HepG2 (cell line): ENCODE data around the gene CKB. TPM values are rescaled to one million over a fixed set of nuclear protein-coding genes. Genes with fewer than 3 reads are reported as not detected.

ENCODE experiments used
- AKAP8 ChIP-seq: sonication (generic); formaldehyde crosslinking; IDR thresholded peaks from 2 replicates; pipeline ENCODE4 v1.5.1; 2020; ENCODE audit warnings: mild to moderate bottlenecking, missing genetic modification reagents
- ARID2 ChIP-seq: sonication (generic); formaldehyde crosslinking; IDR thresholded peaks from 2 replicates; pipeline ENCODE4 v1.8.1; 2022; ENCODE audit warnings: mild to moderate bottlenecking, missing genetic modification reagents, borderline replicate concordance
- CENPBD1 ChIP-seq: sonication (generic); formaldehyde crosslinking; IDR thresholded peaks from 2 replicates; pipeline ENCODE4 v1.8.0; 2022; ENCODE audit warnings: missing genetic modification reagents, low read depth, mild to moderate bottlenecking, borderline replicate concordance
- CHD4 ChIP-seq: fragments of 200-600 bp; sonication (generic); IDR thresholded peaks from 2 replicates; pipeline ENCODE4 v1.7.0; 2017; ENCODE audit warnings: mild to moderate bottlenecking, low read length, borderline replicate concordance
- DPF2 ChIP-seq: sonication (generic); formaldehyde crosslinking; IDR thresholded peaks from 2 replicates; pipeline ENCODE4 v1.4.0; 2020; ENCODE audit warnings: mild to moderate bottlenecking, low read depth, missing genetic modification reagents, borderline replicate concordance
- GRHL1 ChIP-seq: sonication (generic); formaldehyde crosslinking; conservative IDR thresholded peaks from 2 replicates; pipeline ENCODE4 v1.8.0; 2022; ENCODE audit warnings: missing genetic modification reagents
- IRF1 ChIP-seq: sonication (generic); formaldehyde crosslinking; IDR thresholded peaks from 2 replicates; pipeline ENCODE4 v1.4.0; 2020; ENCODE audit warnings: low read depth, mild to moderate bottlenecking, missing genetic modification reagents
- KLF15 ChIP-seq: sonication (generic); formaldehyde crosslinking; IDR thresholded peaks from 2 replicates; pipeline ENCODE4 v1.8.1; 2023; ENCODE audit warnings: borderline replicate concordance, mild to moderate bottlenecking, inconsistent platforms, missing genetic modification reagents, mixed read lengths
- NR1H2 ChIP-seq: sonication (generic); formaldehyde crosslinking; IDR thresholded peaks from 2 replicates; pipeline ENCODE4 v1.8.1; 2022; ENCODE audit warnings: low read depth, missing genetic modification reagents, borderline replicate concordance
- NR2F1 ChIP-seq, 2 experiments: fragments of 450-650 bp in 1 of 2; formaldehyde crosslinking in 1 of 2; IDR thresholded peaks; 2 replicates each; pipeline versions ENCODE4 v1.5.0 to v1.6.1; 2016 to 2020; ENCODE audit warnings: mild to moderate bottlenecking in 1 of 2, missing compliant biosample characterization in 1 of 2, missing genetic modification reagents in 1 of 2, moderate library complexity in 1 of 2
- RFX3 ChIP-seq: IDR thresholded peaks from 2 replicates; pipeline ENCODE4 v1.6.1; 2016; ENCODE audit warnings: missing biosample characterization, missing genetic modification reagents
- ZNF572 ChIP-seq: sonication (generic); formaldehyde crosslinking; IDR thresholded peaks from 2 replicates; pipeline ENCODE4 v1.5.1; 2020; ENCODE audit warnings: mild to moderate bottlenecking, missing genetic modification reagents
- ZNF772 ChIP-seq: sonication (generic); formaldehyde crosslinking; IDR thresholded peaks from 2 replicates; pipeline ENCODE4 v1.5.0; 2020; ENCODE audit warnings: mild to moderate bottlenecking, missing genetic modification reagents
- ZNF777 ChIP-seq: sonication (generic); formaldehyde crosslinking; IDR thresholded peaks from 2 replicates; pipeline ENCODE4 v1.4.0; 2020; ENCODE audit warnings: missing genetic modification reagents
- polyA plus RNA-seq, 8 experiments: library from polyadenylated mRNA; depleted of rRNA in 3 of 8; stranded (reverse) in 7 of 8; unstranded in 1 of 8; fragments of >200 nt; fragmentation: Illumina TruSeq in 4 of 8; extraction: Trizol in 4 of 8; gene quantifications; 2 replicates each; pipeline versions ENCODE4 v1.2.1 to v1.2.3, GENCODE V29; 2011 to 2016; ENCODE audit warnings: low read depth in 4 of 8, missing spikeins in 1 of 8, mixed read lengths in 1 of 8; ENCODE audit not compliant: insufficient read depth in 1 of 8
- total RNA-seq, 5 experiments: library from RNA; depleted of rRNA; stranded (reverse); fragments of >200 nt; fragmentation: Illumina TruSeq; extraction: Trizol; gene quantifications; 2 replicates each; pipeline ENCODE4 v1.2.3, GENCODE V29; 2016; ENCODE audit warnings: low read depth in 1 of 5
- TF ChIP-seq, protein P1 (sequence below): IDR thresholded peaks from 2 replicates; pipeline ENCODE4 v1.6.1; 2016; ENCODE audit warnings: missing biosample characterization, missing genetic modification reagents, low read depth
- TF ChIP-seq, protein P2 (sequence below), 2 experiments: sonication (generic) in 1 of 2; formaldehyde crosslinking in 1 of 2; IDR thresholded peaks; 2 replicates each; pipeline versions ENCODE4 v1.4.0 to v1.6.1; 2016 to 2020; ENCODE audit warnings: borderline replicate concordance in 1 of 2, low read depth in 1 of 2, mild to moderate bottlenecking in 1 of 2, missing genetic modification reagents in 1 of 2

Gene CKB
- total and polyA plus RNA-seq, 2 of the 13 experiments (the other 11 are each of a cell fraction or from before 2014, with no cell fraction given), result 82.3 to 217 TPM

GRCh38 chr14:103508521-103509329 lies 13.9 kb downstream of the CKB start (continued):
- TF ChIP-seq, protein P1, sequence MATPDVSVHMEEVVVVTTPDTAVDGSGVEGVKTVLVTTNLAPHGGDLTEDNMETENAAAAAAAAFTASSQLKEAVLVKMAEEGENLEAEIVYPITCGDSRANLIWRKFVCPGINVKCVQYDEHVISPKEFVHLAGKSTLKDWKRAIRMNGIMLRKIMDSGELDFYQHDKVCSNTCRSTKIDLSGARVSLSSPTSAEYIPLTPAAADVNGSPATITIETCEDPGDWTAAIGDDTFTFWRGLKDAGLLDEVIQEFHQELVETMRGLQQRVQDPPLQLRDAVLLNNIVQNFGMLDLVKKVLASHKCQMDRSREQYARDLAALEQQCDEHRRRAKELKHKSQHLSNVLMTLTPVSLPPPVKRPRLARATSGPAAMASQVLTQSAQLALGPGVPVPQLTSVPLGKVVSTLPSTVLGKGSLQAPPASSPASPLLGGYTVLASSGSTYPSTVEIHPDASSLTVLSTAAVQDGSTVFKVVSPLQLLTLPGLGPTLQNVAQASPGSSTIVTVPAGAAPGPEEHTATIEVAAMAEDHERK (CRISPR knock-in tag), result no peak
- TF ChIP-seq RFX3 (CRISPR knock-in tag) (no peak), ZNF777 (no peak), NR2F1 (CRISPR knock-in tag; IDR thresholded peaks at IDR 0.05) (peak in 1 of 2 experiments; percentile 33; a peak in 2 of 4 replicates), ZNF572 (CRISPR knock-in tag) (no peak), GRHL1 (no peak), ARID2 (CRISPR knock-in tag) (no peak), DPF2 (CRISPR knock-in tag) (no peak), AKAP8 (CRISPR knock-in tag) (no peak), KLF15 (CRISPR knock-in tag) (no peak), ZNF772 (CRISPR knock-in tag) (no peak), CENPBD1 (CRISPR knock-in tag) (no peak), CHD4 (no peak), NR1H2 (CRISPR knock-in tag) (no peak), IRF1 (no peak)
- TF ChIP-seq, protein P2, sequence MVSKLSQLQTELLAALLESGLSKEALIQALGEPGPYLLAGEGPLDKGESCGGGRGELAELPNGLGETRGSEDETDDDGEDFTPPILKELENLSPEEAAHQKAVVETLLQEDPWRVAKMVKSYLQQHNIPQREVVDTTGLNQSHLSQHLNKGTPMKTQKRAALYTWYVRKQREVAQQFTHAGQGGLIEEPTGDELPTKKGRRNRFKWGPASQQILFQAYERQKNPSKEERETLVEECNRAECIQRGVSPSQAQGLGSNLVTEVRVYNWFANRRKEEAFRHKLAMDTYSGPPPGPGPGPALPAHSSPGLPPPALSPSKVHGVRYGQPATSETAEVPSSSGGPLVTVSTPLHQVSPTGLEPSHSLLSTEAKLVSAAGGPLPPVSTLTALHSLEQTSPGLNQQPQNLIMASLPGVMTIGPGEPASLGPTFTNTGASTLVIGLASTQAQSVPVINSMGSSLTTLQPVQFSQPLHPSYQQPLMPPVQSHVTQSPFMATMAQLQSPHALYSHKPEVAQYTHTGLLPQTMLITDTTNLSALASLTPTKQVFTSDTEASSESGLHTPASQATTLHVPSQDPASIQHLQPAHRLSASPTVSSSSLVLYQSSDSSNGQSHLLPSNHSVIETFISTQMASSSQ (IDR thresholded peaks at IDR 0.05; ENCODE audit: low read depth), result no peak
- TF ChIP-seq, protein P2 (CRISPR knock-in tag; IDR thresholded peaks at IDR 0.05; ENCODE audit: borderline replicate concordance), result no peak
